Measurements from ENCODE around the gene SHE. TPM values are rescaled to one million over a fixed set of nuclear protein-coding genes. Genes with fewer than 3 reads are reported as not detected.
A peak's percentile ranks its signal among the peaks of the same experiment; 100 is the strongest.

Gene SHE
- total RNA-seq, 4 donors from 2014 or later, result 5.0 to 6.9 (median 6.2) TPM

- intact Hi-C loops (cut with DNase I; ENCODE audit: low total_unique reads), result no loop called here
- ATAC-seq, result no peak
- H3K27ac ChIP-seq, result peak overlapping the region; percentile 80 to 100 (median 91)
- in situ Hi-C loops (cut with MboI; ENCODE audit: low sequenced_read_pairs in 4 of 4), result no loop called here
- no peaks in the 10 kb centered on the region for H3K27me3 ChIP-seq
- no peak for DNase-seq
- no peak overlapping the region for H3K4me3 ChIP-seq
- peaks cover 0 to 85% of the 10 kb centered on the region in 2 donors for H3K36me3 ChIP-seq
- H3K4me1 ChIP-seq, result peaks cover 41 to 42% of the 10 kb centered on the region in 2 donors
- TF ChIP-seq POLR2A (IDR thresholded peaks at IDR 0.05) (no peak), CTCF (IDR thresholded peaks at IDR 0.05 in 4 of 5, conservative IDR thresholded peaks at IDR 0.05 in 1 of 5) (no peak)
- no peaks in the 10 kb centered on the region for H3K9me3 ChIP-seq
These were observed 66.5 kb downstream of the SHE start for GRCh38 chr1:154435599-154436200.

GRCh38 chr1:154434346-154435085 is 67.7 kb downstream of the SHE start:
- TF ChIP-seq POLR2A (IDR thresholded peaks at IDR 0.05) (peak in 1 of 2 donors; percentile 23), CTCF (IDR thresholded peaks at IDR 0.05 in 4 of 5, conservative IDR thresholded peaks at IDR 0.05 in 1 of 5) (no peak)
- DNase-seq, result peak; percentile 73 to 88
- no peaks in the 10 kb centered on the region for H3K27me3 ChIP-seq
- H3K9me3 ChIP-seq, result no peaks in the 10 kb centered on the region
- peak; percentile 44 to 58 for ATAC-seq
- intact Hi-C loops (cut with DNase I; ENCODE audit: low total_unique reads) (loop anchor here (1.0 to 5.0 kb wide), 3 partner anchors 28 to 428 kb away; partner anchors contain the start of gene UBAP2L), in situ Hi-C loops (cut with MboI; ENCODE audit: low sequenced_read_pairs in 4 of 4) (no loop called here)
- peaks cover 0 to 85% of the 10 kb centered on the region in 2 donors for H3K36me3 ChIP-seq
- peak overlapping the region in 2 of 4 donors; percentile 4 to 11 for H3K4me3 ChIP-seq
- peaks cover 52 to 54% of the 10 kb centered on the region in 2 donors for H3K4me1 ChIP-seq
- H3K27ac ChIP-seq, result peak overlapping the region; percentile 80 to 100 (median 91)

- peaks cover 0 to 79% of the 10 kb centered on the region in 2 donors for H3K36me3 ChIP-seq
- DNase-seq (peak; percentile 73 to 86), ATAC-seq (peak; percentile 40 to 63)
- intact Hi-C loops (cut with DNase I; ENCODE audit: low total_unique reads) (loop anchor here (5.0 kb wide), 2 partner anchors 211 to 429 kb away; partner anchors contain the start of gene UBAP2L), in situ Hi-C loops (cut with MboI; ENCODE audit: low sequenced_read_pairs in 4 of 4) (no loop called here)
- H3K4me1 ChIP-seq, result peaks cover 65 to 67% of the 10 kb centered on the region in 2 donors
- TF ChIP-seq POLR2A (IDR thresholded peaks at IDR 0.05) (no peak), CTCF (IDR thresholded peaks at IDR 0.05 in 4 of 5, conservative IDR thresholded peaks at IDR 0.05 in 1 of 5) (no peak)
- H3K27me3 ChIP-seq, result no peaks in the 10 kb centered on the region
- no peak overlapping the region for H3K4me3 ChIP-seq
- H3K9me3 ChIP-seq, result no peaks in the 10 kb centered on the region
- H3K27ac ChIP-seq, result peak overlapping the region; percentile 80 to 100 (median 91)
These were observed 68.9 kb downstream of the SHE start for GRCh38 chr1:154433161-154433764.

- Histone ChIP-seq H3K27ac (peak overlapping the region; percentile 80 to 100 (median 91)), H3K9me3 (no peaks in the 10 kb centered on the region), H3K27me3 (no peaks in the 10 kb centered on the region), H3K4me3 (no peak overlapping the region), H3K36me3 (peaks cover 0 to 64% of the 10 kb centered on the region in 2 donors), H3K4me1 (peaks cover 80 to 82% of the 10 kb centered on the region in 2 donors)
- DNase-seq, result peak; percentile 74 to 85
- TF ChIP-seq CTCF (IDR thresholded peaks at IDR 0.05 in 4 of 5, conservative IDR thresholded peaks at IDR 0.05 in 1 of 5) (no peak), POLR2A (IDR thresholded peaks at IDR 0.05) (peak in 1 of 2 donors; percentile 25)
- peak; percentile 51 to 66 for ATAC-seq
- in situ Hi-C loops (cut with MboI; ENCODE audit: low sequenced_read_pairs in 4 of 4) (no loop called here), intact Hi-C loops (cut with DNase I; ENCODE audit: low total_unique reads) (loop anchor here (1.0 to 5.0 kb wide), 3 partner anchors 11 to 431 kb away; partner anchors contain the start of gene UBAP2L)
These were observed 70.4 kb downstream of the SHE start for GRCh38 chr1:154431586-154432373.

All from gastrocnemius medialis (tissue), 4 donors.